Measurements from ENCODE around the gene ZNF320.

GRCh38 chr19:52943134-52943883 lies 45.9 kb upstream of the ZNF320 start:
- no peak for TF ChIP-seq CTCF (IDR thresholded peaks at IDR 0.05)
- TF ChIP-seq POLR2A (IDR thresholded peaks at IDR 0.05): no peak
- TF ChIP-seq EP300 (IDR thresholded peaks at IDR 0.05): no peak

Measured in ovary (tissue), 3 donors.